ENCODE measurements around the gene TIAM1. TPM values are rescaled to one million over a fixed set of nuclear protein-coding genes. Genes with fewer than 3 reads are reported as not detected.

The TIAM1 gene
- total and polyA plus RNA-seq, 2 of the 8 experiments (the other 6 are each of a cell fraction or from before 2014, with no cell fraction given), result 10.1 to 30.7 TPM

GRCh38 chr21:31287201-31287600 is 56.9 kb downstream of the TIAM1 start:
- FAIRE-seq, result no peak
- no peak overlapping the region for H4K91ac ChIP-seq (replicated peaks; ENCODE audit: insufficient read length, low read length)
- TF ChIP-seq SP2 (IDR thresholded peaks at IDR 0.05; ENCODE audit: low read length), result no peak
- no peak for TF ChIP-seq CTCF (IDR thresholded peaks at IDR 0.05; ENCODE audit: control extremely low read depth in 1 of 3, insufficient read depth in 1 of 3, low read depth in 1 of 3, low read length in 3 of 3)
- no peak for TF ChIP-seq POU5F1 (IDR thresholded peaks at IDR 0.05; ENCODE audit: low read depth, low read length)
- TF ChIP-seq YY1 (IDR thresholded peaks at IDR 0.05; ENCODE audit: low read depth, low read length), result no peak
- no peak for TF ChIP-seq EZH2 (IDR thresholded peaks at IDR 0.05; ENCODE audit: low read depth, low read length, severe bottlenecking)
- TF ChIP-seq, protein P1, sequence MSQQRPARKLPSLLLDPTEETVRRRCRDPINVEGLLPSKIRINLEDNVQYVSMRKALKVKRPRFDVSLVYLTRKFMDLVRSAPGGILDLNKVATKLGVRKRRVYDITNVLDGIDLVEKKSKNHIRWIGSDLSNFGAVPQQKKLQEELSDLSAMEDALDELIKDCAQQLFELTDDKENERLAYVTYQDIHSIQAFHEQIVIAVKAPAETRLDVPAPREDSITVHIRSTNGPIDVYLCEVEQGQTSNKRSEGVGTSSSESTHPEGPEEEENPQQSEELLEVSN (IDR thresholded peaks at IDR 0.05), result no peak
- TF ChIP-seq JUN (IDR thresholded peaks at IDR 0.05; ENCODE audit: low read depth, low read length), result no peak
- no peak for TF ChIP-seq SIX5 (IDR thresholded peaks at IDR 0.05; ENCODE audit: low read depth, low read length)
- TF ChIP-seq TAF1 (IDR thresholded peaks at IDR 0.05; ENCODE audit: low read depth, low read length), result no peak
- TF ChIP-seq JUND (IDR thresholded peaks at IDR 0.05; ENCODE audit: low read length), result no peak
- TF ChIP-seq BRCA1 (IDR thresholded peaks at IDR 0.05; ENCODE audit: low read depth, low read length), result no peak
- TF ChIP-seq TEAD4 (IDR thresholded peaks at IDR 0.05; ENCODE audit: low read depth, low read length), result no peak

More at GRCh38 chr21:31287201-31287600, 56.9 kb downstream of the TIAM1 start:
- Histone ChIP-seq H3K56ac (replicated peaks; ENCODE audit: insufficient read length, low read depth, low read length) (no peak overlapping the region), H2BK15ac (ENCODE audit: low read length) (no peak overlapping the region), H3K79me2 (ENCODE audit: control insufficient read depth in 1 of 2, insufficient read depth in 2 of 2, low read length in 2 of 2) (peaks cover 0 to 1% of the 10 kb centered on the region in 2 experiments; a peak in 1 of 4 replicates), H3K23ac (ENCODE audit: insufficient read length) (no peak overlapping the region), H2AK5ac (ENCODE audit: low read depth, low read length) (no peak overlapping the region), H2BK20ac (ENCODE audit: low read length) (no peak overlapping the region), H3K4me3 (ENCODE audit: extremely low read depth in 1 of 4, insufficient read depth in 2 of 4, low read depth in 3 of 4, low read length in 4 of 4) (no peak overlapping the region), H3K79me1 (ENCODE audit: low read depth, low read length) (peaks cover 6% of the 10 kb centered on the region; the same call in 1 of the 2 replicates), H3K4me2 (ENCODE audit: insufficient read depth in 1 of 2, low read depth in 2 of 2, low read length in 2 of 2) (no peak overlapping the region), H2AFZ (ENCODE audit: low read length) (no peak overlapping the region), H3K36me3 (ENCODE audit: control insufficient read depth in 2 of 4, insufficient read depth in 4 of 4, low read length in 3 of 4) (no peaks in the 10 kb centered on the region; a peak in 1 of 8 replicates), H3K14ac (ENCODE audit: insufficient read length) (no peak overlapping the region), H3K9me3 (ENCODE audit: insufficient read depth in 2 of 2, low read depth in 1 of 2, low read length in 1 of 2) (0 out of 4 replicates have a peak, but pooled peaks cover 0 to 3% of the 10 kb centered on the region in 2 experiments), H2BK12ac (ENCODE audit: low read depth, low read length) (no peak overlapping the region), H3K4me1 (replicated peaks in 1 of 4; ENCODE audit: control insufficient read depth in 3 of 4, insufficient read depth in 4 of 4, low read length in 3 of 4) (peaks cover 0 to 11% (median 2%) of the 10 kb centered on the region in 4 experiments; a peak in 5 of 7 replicates), H4K20me1 (replicated peaks in 1 of 2; ENCODE audit: control insufficient read depth in 1 of 2, insufficient read depth in 2 of 2, low read length in 2 of 2) (no peaks in the 10 kb centered on the region), H3K27ac (ENCODE audit: low read depth, low read length) (no peak overlapping the region), H3K4ac (replicated peaks; ENCODE audit: insufficient read length, low read depth, low read length) (no peak overlapping the region), H3K18ac (ENCODE audit: extremely low read depth, low read length) (no peak overlapping the region), H3K23me2 (ENCODE audit: low read depth, low read length) (no peaks in the 10 kb centered on the region), H3K27me3 (replicated peaks in 1 of 4; ENCODE audit: control insufficient read depth in 3 of 4, extremely low read depth in 1 of 4, insufficient read depth in 3 of 4, low read length in 3 of 4) (no peaks in the 10 kb centered on the region), H2BK5ac (ENCODE audit: low read depth, low read length) (no peak overlapping the region), H2BK120ac (replicated peaks; ENCODE audit: low read depth, low read length) (no peak overlapping the region), H4K5ac (ENCODE audit: insufficient read length, low read depth, low read length) (no peak overlapping the region), H3K9ac (replicated peaks in 1 of 4; ENCODE audit: extremely low read depth in 1 of 4, low read depth in 3 of 4, low read length in 3 of 4) (no peak overlapping the region), H4K8ac (ENCODE audit: extremely low read depth, insufficient read depth, low read length) (no peak overlapping the region)
- ChIA-PET POLR2A (ENCODE audit: partially characterized antibody) (interaction anchor here (1.1 kb wide), 1 partner anchor 25 kb away, joined by 3 read pairs; no protein-coding TSS in a partner anchor), CTCF (ENCODE audit: partially characterized antibody) (interaction anchor here (0.6 to 1.4 kb wide), 2 partner anchors 235 to 279 kb away, joined by 3 to 7 read pairs; no protein-coding TSS in a partner anchor)
- WGBS, 2 experiments (ENCODE audit: extremely low coverage in 1 of 2, insufficient coverage in 1 of 2, insufficient read length in 1 of 2, insufficient replicate concordance in 2 of 2, low coverage in 1 of 2, low lambda C conversion rate in 2 of 2, missing lambda C conversion rate in 1 of 2), result 90% methylated on average over 2 of the region's 2 CpGs; no CpG with 5 or more reads in 1 of the 2 experiments
- DNase-seq (ENCODE audit: low read depth in 1 of 2, low spot score in 2 of 2), result no peak
